GM19467 (cell line): Measurements from ENCODE around the gene CD82.

Experiments used
- ATAC-seq: cut with Tn5 transposase; IDR thresholded peaks from one replicate; pipeline ENCODE4 v1.9.1; 2021; ENCODE audit warnings: mild to moderate bottlenecking, moderate library complexity; ENCODE audit not compliant: unreplicated experiment

Gene CD82

GRCh38 chr11:44614281-44614775 is 48.9 kb downstream of the CD82 start:
- no peak for ATAC-seq

DNA sequence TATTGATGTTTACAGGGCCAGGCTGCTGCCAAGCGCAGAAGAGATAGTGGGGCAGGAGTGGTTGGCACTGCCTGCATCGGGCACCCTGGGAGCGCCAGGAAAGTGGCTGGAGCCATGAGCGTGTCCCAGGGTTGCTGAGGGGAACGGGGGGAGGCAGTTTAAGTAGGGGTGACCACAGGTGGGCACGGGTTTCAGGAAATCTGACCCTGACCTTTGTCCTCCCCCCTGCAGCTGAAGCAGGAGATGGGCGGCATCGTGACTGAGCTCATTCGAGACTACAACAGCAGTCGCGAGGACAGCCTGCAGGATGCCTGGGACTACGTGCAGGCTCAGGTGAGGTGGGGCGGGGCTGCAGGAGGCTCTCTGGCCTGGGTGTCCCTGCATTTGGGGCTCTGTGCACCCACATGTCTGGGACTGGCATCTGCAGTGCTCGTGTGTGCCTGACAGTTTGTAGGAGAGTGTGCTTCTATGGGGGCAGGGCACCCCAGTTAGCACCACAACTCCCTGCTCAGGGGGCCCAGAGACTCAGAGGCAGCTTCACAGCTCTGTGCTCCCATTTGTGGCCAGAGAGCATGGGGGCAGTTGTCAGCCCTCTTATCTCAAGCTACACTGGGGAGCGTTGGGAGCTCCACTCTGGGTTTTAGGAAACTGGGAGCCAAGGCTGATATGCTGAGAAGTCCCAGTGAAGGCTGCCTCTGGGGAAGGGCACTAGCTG is 49.7 kb downstream of the CD82 start:
- ATAC-seq: no peak

- ATAC-seq: no peak
Measured at GRCh38 chr11:44615913-44616791, 50.7 kb downstream of the CD82 start.

- ATAC-seq: no peak
Measured at GRCh38 chr11:44617671-44618461, 52.4 kb downstream of the CD82 start.

DNA sequence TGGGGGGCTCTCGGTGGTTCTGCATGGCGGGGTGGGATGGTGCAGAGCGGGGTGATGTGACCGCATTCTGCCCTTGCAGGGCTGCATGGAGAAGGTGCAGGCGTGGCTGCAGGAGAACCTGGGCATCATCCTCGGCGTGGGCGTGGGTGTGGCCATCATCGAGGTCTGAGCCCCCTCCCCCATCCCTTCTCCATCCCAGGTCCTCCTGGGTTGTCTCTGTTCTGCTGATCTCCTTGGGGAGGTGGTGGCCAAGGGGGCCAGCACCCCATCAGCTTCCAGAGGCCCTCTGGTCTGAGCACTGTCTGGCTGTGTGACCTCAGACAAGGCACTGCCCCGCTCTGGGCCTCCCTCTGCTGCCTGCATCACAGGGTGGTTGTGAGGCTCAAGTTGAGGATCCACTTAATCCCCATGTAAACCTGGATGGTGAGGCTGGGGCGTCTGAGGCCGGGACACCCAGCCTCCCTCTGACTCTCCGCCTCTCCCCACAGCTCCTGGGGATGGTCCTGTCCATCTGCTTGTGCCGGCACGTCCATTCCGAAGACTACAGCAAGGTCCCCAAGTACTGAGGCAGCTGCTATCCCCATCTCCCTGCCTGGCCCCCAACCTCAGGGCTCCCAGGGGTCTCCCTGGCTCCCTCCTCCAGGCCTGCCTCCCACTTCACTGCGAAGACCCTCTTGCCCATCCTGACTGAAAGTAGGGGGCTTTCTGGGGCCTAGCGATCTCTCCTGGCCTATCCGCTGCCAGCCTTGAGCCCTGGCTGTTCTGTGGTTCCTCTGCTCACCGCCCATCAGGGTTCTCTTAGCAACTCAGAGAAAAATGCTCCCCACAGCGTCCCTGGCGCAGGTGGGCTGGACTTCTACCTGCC is 53.3 kb downstream of the CD82 start:
- ATAC-seq: no peak

GRCh38 chr11:44620328-44620725 is 54.9 kb downstream of the CD82 start:
- no peak for ATAC-seq

DNA sequence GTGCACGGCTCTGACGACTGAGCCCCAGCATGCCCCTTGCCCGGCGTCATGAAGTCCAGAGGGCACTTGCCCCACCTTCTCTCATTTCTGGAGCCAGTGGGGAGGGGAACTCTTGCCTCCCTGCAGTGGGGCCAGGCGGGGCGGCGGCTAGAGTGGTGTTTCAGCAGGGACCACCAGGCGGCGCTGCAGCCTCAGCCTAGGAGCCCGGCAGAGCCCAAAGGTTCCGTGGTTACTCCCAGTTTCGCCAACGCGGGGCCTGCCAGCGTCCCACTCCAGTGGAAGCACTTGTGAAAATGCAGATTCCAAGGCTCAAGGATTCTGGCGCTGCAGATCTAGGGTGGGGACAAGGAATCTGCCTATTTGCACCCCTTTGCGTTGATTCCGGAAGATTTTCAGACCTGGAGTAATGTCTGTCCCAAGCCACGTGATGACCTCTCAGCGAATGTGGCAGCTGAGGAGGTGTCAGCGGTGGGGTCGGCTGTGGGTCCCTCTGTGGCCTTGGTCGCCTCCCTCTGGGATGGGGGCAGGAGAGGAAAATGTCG is 55.7 kb downstream of the CD82 start:
- ATAC-seq: no peak

DNA sequence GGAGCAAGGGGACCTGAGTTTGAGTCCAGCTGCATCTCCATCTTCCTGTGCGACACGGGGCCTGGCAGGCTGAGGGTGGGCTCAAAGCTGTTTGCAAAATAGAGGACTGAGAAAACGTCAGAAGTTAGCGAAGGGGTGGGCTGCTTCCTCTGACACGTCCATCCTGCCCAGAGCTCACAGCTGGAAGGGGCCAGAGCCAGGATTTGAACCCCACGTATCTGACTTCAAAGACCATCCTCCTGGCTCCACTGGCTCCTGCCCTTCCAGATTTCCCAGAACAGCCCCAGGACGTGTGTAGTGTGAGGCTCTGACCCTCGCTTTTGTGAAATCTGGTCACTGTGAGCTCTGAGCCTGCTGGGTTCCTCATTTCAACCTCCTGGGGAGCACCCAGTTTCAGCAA is 56.3 kb downstream of the CD82 start:
- no peak for ATAC-seq

GRCh38 chr11:44622190-44622650 is 56.8 kb downstream of the CD82 start:
- no peak for ATAC-seq

DNA sequence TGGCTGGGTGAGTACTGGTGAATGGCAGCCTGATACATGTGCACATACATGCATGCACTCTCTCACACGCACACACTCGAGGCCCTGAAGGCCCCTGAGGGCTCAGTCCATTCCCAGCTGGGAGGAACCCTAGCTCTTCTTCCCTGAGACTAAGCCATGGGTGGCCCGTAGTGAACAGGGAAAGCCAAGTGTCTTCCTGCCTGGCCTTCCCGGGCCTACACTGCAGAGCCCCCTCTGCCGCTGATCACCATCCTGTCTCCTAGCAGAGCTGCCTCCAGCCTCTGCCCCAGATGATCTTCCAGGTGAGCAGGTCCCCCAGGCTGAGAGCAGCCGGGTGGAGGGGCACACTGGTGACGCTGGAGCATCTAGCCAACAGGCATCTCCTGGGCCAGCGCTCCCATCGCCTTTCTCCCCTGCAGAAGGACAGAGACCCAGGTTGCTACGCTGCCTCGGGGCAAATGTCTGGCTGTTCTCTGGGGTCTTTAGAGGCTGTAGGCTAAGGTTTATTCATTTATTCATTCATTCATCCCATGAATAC is 57.3 kb downstream of the CD82 start:
- no peak for ATAC-seq

DNA sequence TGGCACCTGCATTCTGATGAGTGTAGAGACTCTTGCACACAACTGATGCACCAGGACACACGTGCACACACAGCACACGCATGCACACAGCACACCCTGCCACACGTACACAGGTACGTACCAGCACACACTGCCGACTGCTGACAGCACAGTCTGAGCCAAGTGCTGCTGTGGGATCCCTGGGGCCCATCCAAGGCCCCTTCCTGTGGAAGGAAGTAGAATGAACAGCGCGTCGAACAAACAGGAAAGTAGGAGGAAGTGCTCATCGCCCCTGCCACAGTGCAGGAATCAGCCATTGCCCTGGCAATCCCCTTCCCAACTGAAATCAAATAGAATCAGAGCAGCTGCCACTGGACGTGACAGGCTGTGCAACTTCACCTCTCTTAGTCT is 57.9 kb downstream of the CD82 start:
- ATAC-seq: no peak

DNA sequence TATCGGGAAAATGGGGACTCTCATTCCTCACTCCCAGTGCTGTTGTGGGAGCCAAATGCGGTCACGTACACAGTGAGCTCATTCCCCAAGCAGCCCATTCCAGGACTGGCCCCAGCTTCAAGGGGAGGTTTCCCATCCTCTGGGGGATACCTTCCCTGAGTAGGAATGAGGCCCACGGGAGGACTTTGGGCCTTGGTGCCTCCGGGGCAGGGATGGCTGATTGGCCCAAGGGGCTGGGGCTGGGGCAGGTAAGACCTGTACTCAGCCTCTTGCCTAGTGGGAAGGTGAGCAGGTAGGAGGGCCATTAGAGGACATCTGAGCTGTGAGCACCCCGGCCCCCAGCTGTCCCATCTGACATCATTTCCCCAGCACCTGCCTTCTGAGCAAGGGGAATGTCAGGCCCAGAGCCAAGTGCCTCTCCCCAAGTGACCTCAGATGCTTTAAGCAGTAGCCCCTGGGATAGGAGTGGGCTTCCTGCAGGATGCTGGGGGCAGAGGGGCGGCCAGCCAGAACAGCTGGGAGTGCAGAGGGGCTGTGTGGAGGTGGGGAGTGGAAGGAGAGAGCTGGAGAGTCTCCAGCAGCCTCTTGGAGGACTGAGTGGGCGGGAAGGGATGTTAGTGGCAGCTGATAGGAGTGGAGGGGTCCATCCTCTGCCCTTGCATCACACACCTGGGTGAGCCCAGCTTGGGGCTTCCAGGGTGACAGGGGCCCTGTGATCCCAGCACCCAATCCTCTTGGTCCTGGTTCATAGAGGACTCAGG is 58.4 kb downstream of the CD82 start:
- ATAC-seq: no peak

GRCh38 chr11:44624761-44625221 is 59.3 kb downstream of the CD82 start:
- no peak for ATAC-seq

GRCh38 chr11:44625759-44626523 is 60.5 kb downstream of the CD82 start:
- ATAC-seq: no peak

GRCh38 chr11:44626645-44627044 is 61.2 kb downstream of the CD82 start:
- no peak for ATAC-seq

GRCh38 chr11:44627165-44627789 is 61.8 kb downstream of the CD82 start:
- ATAC-seq: no peak

DNA sequence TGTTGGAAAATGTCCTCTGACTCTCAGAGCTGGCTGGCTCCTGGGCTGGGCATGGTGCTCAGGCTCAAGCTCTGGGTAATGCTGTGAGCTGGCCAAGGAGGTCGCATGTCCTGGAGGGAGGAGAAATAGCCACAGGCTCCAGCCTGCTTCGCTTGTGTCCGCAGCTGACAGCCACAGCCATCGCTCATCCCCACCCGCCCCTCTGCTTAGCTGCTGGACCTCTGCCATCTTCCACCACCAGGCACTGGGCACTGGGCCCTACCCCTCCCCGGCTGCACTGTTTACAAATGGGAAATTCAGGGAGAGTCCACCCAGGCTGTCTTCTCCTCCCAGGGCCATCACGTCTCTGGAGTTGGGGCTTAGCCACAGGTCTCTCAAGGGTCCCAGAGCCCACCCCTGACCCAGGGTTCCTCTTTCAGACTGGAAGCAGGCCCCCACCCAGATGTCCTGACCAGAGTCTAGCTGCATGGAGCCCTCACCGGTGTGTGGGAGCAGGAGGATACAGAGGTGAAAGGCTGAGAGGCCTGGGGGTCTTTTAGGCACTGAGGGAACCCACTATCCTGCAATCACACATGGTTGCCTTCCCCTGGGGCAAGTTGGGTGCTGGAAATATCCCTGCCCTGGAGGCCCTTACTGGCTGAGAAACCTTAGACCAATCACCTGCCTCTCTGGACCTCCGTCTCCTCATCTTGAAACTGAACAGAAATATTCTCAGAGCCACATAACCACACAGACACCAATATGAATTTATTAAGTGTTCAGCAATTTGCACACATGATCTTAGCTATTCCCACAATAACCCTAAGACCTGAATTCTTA is 62.7 kb downstream of the CD82 start:
- no peak for ATAC-seq
